Memory B cell (primary cell): Measurements from ENCODE around the gene GLDC.
A peak's percentile ranks its signal among the peaks of the same experiment; 100 is the strongest.
"Not testable (repeated sequence)": the region's sequence is repeated elsewhere in the genome, so short reads cannot be mapped to it uniquely, and the experiment has no call there.

Source experiments
- ATAC-seq: fragments of 150-1000 bp; cut with Tn5 transposase; 2 replicates; pipeline ENCODE4 v1.10.0; 2021; ENCODE audit warnings: low read depth, mild to moderate bottlenecking, moderate library complexity
- DNase-seq, 2 donors: peaks; one replicate each; pipeline ENCODE4 v3.0.0; 2022; ENCODE audit warnings: low spot score in 2 of 2
- H3K27ac Mint-ChIP-seq: one replicate; pipeline ENCODE4 v1.8.0; 2022; ENCODE audit warnings: mild to moderate bottlenecking, moderate library complexity, mixed read lengths
- H3K27me3 Mint-ChIP-seq: one replicate; pipeline ENCODE4 v1.8.0; 2022; ENCODE audit warnings: mixed read lengths
- H3K36me3 Mint-ChIP-seq: one replicate; pipeline ENCODE4 v1.8.0; 2022; ENCODE audit warnings: mild to moderate bottlenecking, mixed read lengths
- H3K4me1 Mint-ChIP-seq: one replicate; pipeline ENCODE4 v1.8.0; 2022; ENCODE audit warnings: mixed read lengths
- H3K4me3 Mint-ChIP-seq: one replicate; pipeline ENCODE4 v1.8.0; 2022; ENCODE audit warnings: mild to moderate bottlenecking, moderate library complexity, mixed read lengths
- H3K9me3 Mint-ChIP-seq: one replicate; pipeline ENCODE4 v1.8.0; 2022; ENCODE audit warnings: mixed read lengths

GLDC gene

GRCh38 chr9:6644346-6645104 is 1.0 kb downstream of the GLDC start:
- ATAC-seq (no peak), DNase-seq (no peak)
- peaks cover 32% of the 10 kb centered on the region for H3K27me3 Mint-ChIP-seq
- peaks cover 17% of the 10 kb centered on the region for H3K4me1 Mint-ChIP-seq
- no peak overlapping the region for H3K27ac Mint-ChIP-seq
- H3K9me3 Mint-ChIP-seq: no peaks in the 10 kb centered on the region
- H3K4me3 Mint-ChIP-seq: peak overlapping the region; percentile 73
- no peaks in the 10 kb centered on the region for H3K36me3 Mint-ChIP-seq

- H3K4me3 Mint-ChIP-seq: no peak overlapping the region
- H3K27ac Mint-ChIP-seq: no peak overlapping the region
- H3K4me1 Mint-ChIP-seq: peaks cover 17% of the 10 kb centered on the region
- no peaks in the 10 kb centered on the region for H3K9me3 Mint-ChIP-seq
- H3K36me3 Mint-ChIP-seq: no peaks in the 10 kb centered on the region
- peaks cover 28% of the 10 kb centered on the region for H3K27me3 Mint-ChIP-seq
- no peak for DNase-seq
- ATAC-seq: no peak
Measured at GRCh38 chr9:6641961-6642360, 3.6 kb downstream of the GLDC start.

GRCh38 chr9:6641561-6641960 is 4.0 kb downstream of the GLDC start:
- Mint-ChIP-seq H3K9me3 (no peaks in the 10 kb centered on the region), H3K4me1 (peaks cover 17% of the 10 kb centered on the region), H3K36me3 (no peaks in the 10 kb centered on the region), H3K27me3 (peaks cover 27% of the 10 kb centered on the region), H3K4me3 (no peak overlapping the region), H3K27ac (no peak overlapping the region)
- no peak for ATAC-seq
- DNase-seq: no peak

GRCh38 chr9:6641056-6641455 is 4.5 kb downstream of the GLDC start:
- H3K36me3 Mint-ChIP-seq: no peaks in the 10 kb centered on the region
- H3K27me3 Mint-ChIP-seq: peaks cover 25% of the 10 kb centered on the region
- H3K9me3 Mint-ChIP-seq: no peaks in the 10 kb centered on the region
- peaks cover 13% of the 10 kb centered on the region for H3K4me1 Mint-ChIP-seq
- no peak overlapping the region for H3K4me3 Mint-ChIP-seq
- H3K27ac Mint-ChIP-seq: no peak overlapping the region
- no peak for ATAC-seq
- DNase-seq: no peak

GRCh38 chr9:6640268-6641051 is 5.1 kb downstream of the GLDC start:
- Mint-ChIP-seq H3K27me3 (peaks cover 24% of the 10 kb centered on the region), H3K9me3 (no peaks in the 10 kb centered on the region), H3K4me1 (peaks cover 11% of the 10 kb centered on the region), H3K27ac (no peak overlapping the region), H3K4me3 (no peak overlapping the region), H3K36me3 (no peaks in the 10 kb centered on the region)
- DNase-seq (no peak), ATAC-seq (no peak)

- ATAC-seq (no peak), DNase-seq (no peak)
- H3K4me3 Mint-ChIP-seq: no peak overlapping the region
- peaks cover 14% of the 10 kb centered on the region for H3K4me1 Mint-ChIP-seq
- peaks cover 24% of the 10 kb centered on the region for H3K27me3 Mint-ChIP-seq
- no peaks in the 10 kb centered on the region for H3K9me3 Mint-ChIP-seq
- no peak overlapping the region for H3K27ac Mint-ChIP-seq
- H3K36me3 Mint-ChIP-seq: no peaks in the 10 kb centered on the region
Measured at GRCh38 chr9:6639622-6640021, 5.9 kb downstream of the GLDC start.

GRCh38 chr9:6634444-6634843 is 11.1 kb downstream of the GLDC start:
- Mint-ChIP-seq H3K27ac (no peak overlapping the region), H3K4me1 (peaks cover 35% of the 10 kb centered on the region), H3K9me3 (no peaks in the 10 kb centered on the region), H3K4me3 (no peak overlapping the region), H3K27me3 (peaks cover 5% of the 10 kb centered on the region), H3K36me3 (no peaks in the 10 kb centered on the region)
- ATAC-seq: no peak
- DNase-seq: no peak

GRCh38 chr9:6633378-6633777 is 12.2 kb downstream of the GLDC start:
- peaks cover 4% of the 10 kb centered on the region for H3K27me3 Mint-ChIP-seq
- no peak for DNase-seq
- H3K4me1 Mint-ChIP-seq: peaks cover 35% of the 10 kb centered on the region
- H3K27ac Mint-ChIP-seq: no peak overlapping the region
- no peak overlapping the region for H3K4me3 Mint-ChIP-seq
- no peaks in the 10 kb centered on the region for H3K36me3 Mint-ChIP-seq
- H3K9me3 Mint-ChIP-seq: no peaks in the 10 kb centered on the region
- no peak for ATAC-seq

GRCh38 chr9:6632516-6633183 is 12.9 kb downstream of the GLDC start:
- Mint-ChIP-seq H3K27ac (no peak overlapping the region), H3K27me3 (peaks cover 4% of the 10 kb centered on the region), H3K4me1 (peaks cover 35% of the 10 kb centered on the region), H3K4me3 (peak overlapping the region; percentile 50), H3K9me3 (no peaks in the 10 kb centered on the region), H3K36me3 (no peaks in the 10 kb centered on the region)
- peak; percentile 96 for ATAC-seq
- peak; percentile 32 to 37 for DNase-seq

GRCh38 chr9:6631207-6631512 is 14.4 kb downstream of the GLDC start:
- peak; percentile 5 for ATAC-seq
- no peak for DNase-seq
- Mint-ChIP-seq H3K4me3 (peak overlapping the region; percentile 72), H3K27ac (peak overlapping the region; percentile 46), H3K27me3 (peaks cover 4% of the 10 kb centered on the region), H3K36me3 (no peaks in the 10 kb centered on the region), H3K9me3 (no peaks in the 10 kb centered on the region), H3K4me1 (peaks cover 35% of the 10 kb centered on the region)

GRCh38 chr9:6630502-6631206 is 14.9 kb downstream of the GLDC start:
- no peak for DNase-seq
- Mint-ChIP-seq H3K36me3 (no peaks in the 10 kb centered on the region), H3K9me3 (no peaks in the 10 kb centered on the region), H3K4me3 (peak overlapping the region; percentile 72), H3K27ac (peak overlapping the region; percentile 46), H3K4me1 (peaks cover 35% of the 10 kb centered on the region), H3K27me3 (peaks cover 4% of the 10 kb centered on the region)
- ATAC-seq: peak; percentile 68

- no peaks in the 10 kb centered on the region for H3K27me3 Mint-ChIP-seq
- DNase-seq (no peak), ATAC-seq (no peak)
- no peaks in the 10 kb centered on the region for H3K9me3 Mint-ChIP-seq
- H3K4me3 Mint-ChIP-seq: no peak overlapping the region
- no peak overlapping the region for H3K27ac Mint-ChIP-seq
- H3K4me1 Mint-ChIP-seq: peaks cover 31% of the 10 kb centered on the region
- no peaks in the 10 kb centered on the region for H3K36me3 Mint-ChIP-seq
Measured at GRCh38 chr9:6628704-6629103, 16.8 kb downstream of the GLDC start.

GRCh38 chr9:6625363-6625762 is 20.2 kb downstream of the GLDC start:
- Mint-ChIP-seq H3K27me3 (no peaks in the 10 kb centered on the region), H3K9me3 (peaks cover 2% of the 10 kb centered on the region), H3K4me3 (no peak overlapping the region), H3K27ac (no peak overlapping the region), H3K4me1 (peaks cover 5% of the 10 kb centered on the region), H3K36me3 (no peaks in the 10 kb centered on the region)
- no peak for DNase-seq
- ATAC-seq: no peak

- ATAC-seq, H3K27ac Mint-ChIP-seq, H3K27me3 Mint-ChIP-seq, H3K4me3 Mint-ChIP-seq, H3K9me3 Mint-ChIP-seq, DNase-seq, H3K36me3 Mint-ChIP-seq: not testable (repeated sequence)
- peaks cover 11% of the 10 kb centered on the region for H3K4me1 Mint-ChIP-seq
Measured at GRCh38 chr9:6622784-6623183, 22.7 kb downstream of the GLDC start.
